Measurements from ENCODE around the gene L1TD1. TPM values are rescaled to one million over a fixed set of nuclear protein-coding genes. Genes with fewer than 3 reads are reported as not detected.
"Not testable (repeated sequence)": the region's sequence is repeated elsewhere in the genome, so short reads cannot be mapped to it uniquely, and the experiment has no call there.

L1TD1 gene
- total and polyA plus RNA-seq, 4 experiments from 2014 or later = not detected

- intact Hi-C loops (cut with micrococcal nuclease) = no loop called here
- DNase-seq = no peak
- Mint-ChIP-seq H3K27me3 (peaks cover 8 to 20% of the 10 kb centered on the region in 2 donors), H3K4me1 (no peaks in the 10 kb centered on the region), H3K4me3 (no peak overlapping the region), H3K9me3 (no peaks in the 10 kb centered on the region), H3K36me3 (no peaks in the 10 kb centered on the region), H3K27ac (no peak overlapping the region)
- H3K4me3 ChIP-seq (ENCODE audit: low read length in 2 of 2) = no peak overlapping the region
- POLR2A ChIA-PET (ENCODE audit: partially characterized antibody) = no interaction called here
- no peak overlapping the region for H3K27ac ChIP-seq (ENCODE audit: low read depth, low read length)
- H3K27me3 ChIP-seq (ENCODE audit: insufficient read depth, low read length) = no peaks in the 10 kb centered on the region
- no peaks in the 10 kb centered on the region for H3K36me3 ChIP-seq (ENCODE audit: insufficient read depth, low read length)
- no peaks in the 10 kb centered on the region for H3K9me3 ChIP-seq (ENCODE audit: control insufficient read depth in 1 of 2, low read length in 2 of 2)
- no peaks in the 10 kb centered on the region for H3K4me1 ChIP-seq (ENCODE audit: insufficient read depth, low read length)
- CTCF ChIA-PET (ENCODE audit: partially characterized antibody) = no interaction called here
Measured at GRCh38 chr1:62234688-62235087, 40.0 kb downstream of the L1TD1 start.

DNA sequence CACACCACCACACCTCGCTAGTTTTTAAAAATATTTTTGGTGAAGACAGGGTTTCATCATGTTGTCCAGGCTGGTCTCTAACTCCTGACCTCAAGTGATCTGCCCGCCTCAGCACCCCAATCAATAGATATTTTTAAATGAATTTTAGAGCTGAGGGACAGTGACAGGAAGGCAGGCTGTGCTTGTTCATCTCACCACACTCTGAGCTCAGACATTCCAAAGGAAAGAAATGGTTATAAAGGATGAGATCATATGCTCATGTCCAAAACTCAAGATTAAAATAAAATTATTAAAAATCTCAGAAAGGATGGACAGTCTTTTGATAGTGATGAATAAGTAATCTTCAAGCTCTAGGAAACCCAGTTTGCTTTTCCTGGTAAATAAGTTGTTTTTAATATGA lies 40.9 kb downstream of the L1TD1 start:
- Mint-ChIP-seq H3K27ac (no peak overlapping the region), H3K9me3 (no peaks in the 10 kb centered on the region), H3K36me3 (no peaks in the 10 kb centered on the region), H3K27me3 (peaks cover 7 to 20% of the 10 kb centered on the region in 2 donors), H3K4me1 (no peaks in the 10 kb centered on the region), H3K4me3 (no peak overlapping the region)
- ChIA-PET POLR2A (ENCODE audit: partially characterized antibody) (no interaction called here), CTCF (ENCODE audit: partially characterized antibody) (no interaction called here)
- no peaks in the 10 kb centered on the region for H3K9me3 ChIP-seq (ENCODE audit: control insufficient read depth in 1 of 2, low read length in 2 of 2)
- H3K27ac ChIP-seq (ENCODE audit: low read depth, low read length) = no peak overlapping the region
- no peak overlapping the region for H3K4me3 ChIP-seq (ENCODE audit: low read length in 2 of 2)
- no peaks in the 10 kb centered on the region for H3K36me3 ChIP-seq (ENCODE audit: insufficient read depth, low read length)
- DNase-seq = no peak
- no peaks in the 10 kb centered on the region for H3K27me3 ChIP-seq (ENCODE audit: insufficient read depth, low read length)
- intact Hi-C loops (cut with micrococcal nuclease) = no loop called here
- H3K4me1 ChIP-seq (ENCODE audit: insufficient read depth, low read length) = no peaks in the 10 kb centered on the region

GRCh38 chr1:62237361-62237760 lies 42.7 kb downstream of the L1TD1 start:
- no peak for DNase-seq
- Mint-ChIP-seq H3K4me1 (no peaks in the 10 kb centered on the region), H3K4me3 (no peak overlapping the region), H3K27me3 (peaks cover 4 to 13% of the 10 kb centered on the region in 2 donors), H3K27ac (no peak overlapping the region), H3K9me3 (no peaks in the 10 kb centered on the region), H3K36me3 (no peaks in the 10 kb centered on the region)
- Histone ChIP-seq H3K9me3 (ENCODE audit: control insufficient read depth in 1 of 2, low read length in 2 of 2) (no peaks in the 10 kb centered on the region), H3K27me3 (ENCODE audit: insufficient read depth, low read length) (no peaks in the 10 kb centered on the region), H3K4me3 (ENCODE audit: low read length in 2 of 2) (no peak overlapping the region), H3K27ac (ENCODE audit: low read depth, low read length) (no peak overlapping the region), H3K36me3 (ENCODE audit: insufficient read depth, low read length) (no peaks in the 10 kb centered on the region), H3K4me1 (ENCODE audit: insufficient read depth, low read length) (no peaks in the 10 kb centered on the region)
- ChIA-PET CTCF (ENCODE audit: partially characterized antibody) (no interaction called here), POLR2A (ENCODE audit: partially characterized antibody) (no interaction called here)
- intact Hi-C loops (cut with micrococcal nuclease) = no loop called here

DNA sequence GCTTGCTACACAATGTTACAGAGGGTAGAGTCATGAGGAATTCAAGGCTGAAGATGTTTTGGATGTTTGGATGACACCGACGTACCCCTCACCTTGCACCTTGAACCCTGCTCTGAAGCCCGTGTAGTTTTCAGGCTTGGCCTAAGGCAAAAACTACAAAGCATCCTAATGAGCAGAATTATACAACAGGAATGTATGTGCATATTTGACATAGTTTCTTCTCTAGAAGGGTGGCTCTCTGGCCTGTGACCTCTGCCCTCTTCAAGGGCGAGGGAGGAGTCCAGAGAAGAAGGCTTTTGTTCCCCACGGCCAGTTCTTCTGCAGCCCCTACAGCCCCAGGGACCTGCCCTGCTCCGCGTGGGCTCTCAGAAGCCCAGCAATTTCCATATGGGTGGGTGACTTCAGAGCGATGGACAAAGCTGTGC lies 43.3 kb downstream of the L1TD1 start:
- H3K27me3 Mint-ChIP-seq = peaks cover 4 to 10% of the 10 kb centered on the region in 2 donors
- no peak for DNase-seq
- ChIA-PET CTCF (ENCODE audit: partially characterized antibody) (no interaction called here), POLR2A (ENCODE audit: partially characterized antibody) (no interaction called here)
- Histone ChIP-seq H3K27me3 (ENCODE audit: insufficient read depth, low read length) (no peaks in the 10 kb centered on the region), H3K36me3 (ENCODE audit: insufficient read depth, low read length) (no peaks in the 10 kb centered on the region), H3K27ac (ENCODE audit: low read depth, low read length) (no peak overlapping the region), H3K4me1 (ENCODE audit: insufficient read depth, low read length) (no peaks in the 10 kb centered on the region), H3K4me3 (ENCODE audit: low read length in 2 of 2) (no peak overlapping the region), H3K9me3 (ENCODE audit: control insufficient read depth in 1 of 2, low read length in 2 of 2) (no peaks in the 10 kb centered on the region)
- no peak overlapping the region for H3K27ac Mint-ChIP-seq
- H3K4me3 Mint-ChIP-seq = no peak overlapping the region
- H3K4me1 Mint-ChIP-seq = no peaks in the 10 kb centered on the region
- intact Hi-C loops (cut with micrococcal nuclease) = no loop called here
- H3K36me3 Mint-ChIP-seq = no peaks in the 10 kb centered on the region
- no peaks in the 10 kb centered on the region for H3K9me3 Mint-ChIP-seq

- Mint-ChIP-seq H3K27me3 (peaks cover 4 to 7% of the 10 kb centered on the region in 2 donors), H3K36me3 (no peaks in the 10 kb centered on the region), H3K4me3 (no peak overlapping the region), H3K4me1 (no peaks in the 10 kb centered on the region), H3K9me3 (no peaks in the 10 kb centered on the region), H3K27ac (no peak overlapping the region)
- Histone ChIP-seq H3K36me3 (ENCODE audit: insufficient read depth, low read length) (no peaks in the 10 kb centered on the region), H3K4me3 (ENCODE audit: low read length in 2 of 2) (no peak overlapping the region), H3K4me1 (ENCODE audit: insufficient read depth, low read length) (no peaks in the 10 kb centered on the region), H3K27me3 (ENCODE audit: insufficient read depth, low read length) (no peaks in the 10 kb centered on the region), H3K9me3 (ENCODE audit: control insufficient read depth in 1 of 2, low read length in 2 of 2) (no peaks in the 10 kb centered on the region), H3K27ac (ENCODE audit: low read depth, low read length) (no peak overlapping the region)
- POLR2A ChIA-PET (ENCODE audit: partially characterized antibody) = no interaction called here
- intact Hi-C loops (cut with micrococcal nuclease) = no loop called here
- CTCF ChIA-PET (ENCODE audit: partially characterized antibody) = no interaction called here
- DNase-seq = no peak
Measured at GRCh38 chr1:62238507-62238906, 43.9 kb downstream of the L1TD1 start.

DNA sequence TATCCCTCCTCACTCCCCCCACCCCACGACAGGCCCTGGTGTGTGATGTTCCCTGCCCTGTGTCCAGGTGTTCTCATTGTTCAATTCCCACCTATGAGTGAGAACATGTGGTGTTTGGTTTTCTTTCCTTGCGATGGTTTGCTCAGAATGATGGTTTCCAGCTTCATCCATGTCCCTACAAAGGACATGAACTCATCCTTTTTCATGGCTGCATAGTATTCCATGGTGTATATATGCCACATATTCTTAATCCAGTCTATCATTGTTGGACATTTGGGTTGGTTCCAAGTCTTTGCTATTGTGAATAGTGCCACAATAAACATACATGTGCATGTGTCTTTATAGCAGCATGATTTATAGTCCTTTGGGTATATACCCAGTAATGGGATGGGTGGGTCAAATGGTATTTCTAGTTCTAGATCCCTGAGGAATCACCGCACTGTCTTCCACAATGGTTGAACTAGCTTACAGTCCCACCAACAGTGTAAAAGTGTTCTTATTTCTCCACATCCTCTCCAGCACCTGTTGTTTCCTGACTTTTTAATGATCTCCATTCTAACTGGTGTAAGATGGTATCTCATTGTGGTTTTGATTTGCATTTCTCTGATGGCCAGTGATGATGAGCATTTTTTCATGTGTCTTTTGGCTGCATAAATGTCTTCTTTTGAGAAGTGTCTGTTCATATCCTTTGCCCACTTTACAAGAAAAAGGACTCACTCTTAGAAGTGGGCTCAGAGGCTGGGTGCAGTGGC lies 45.2 kb downstream of the L1TD1 start:
- H3K36me3 Mint-ChIP-seq; CTCF ChIA-PET (ENCODE audit: partially characterized antibody); H3K27ac Mint-ChIP-seq; intact Hi-C loops (cut with micrococcal nuclease); H3K4me3 ChIP-seq (ENCODE audit: low read length in 2 of 2); H3K9me3 ChIP-seq (ENCODE audit: control insufficient read depth in 1 of 2, low read length in 2 of 2); DNase-seq; H3K27me3 ChIP-seq (ENCODE audit: insufficient read depth, low read length); H3K9me3 Mint-ChIP-seq; H3K27me3 Mint-ChIP-seq; H3K4me1 ChIP-seq (ENCODE audit: insufficient read depth, low read length); H3K27ac ChIP-seq (ENCODE audit: low read depth, low read length); H3K4me3 Mint-ChIP-seq; H3K4me1 Mint-ChIP-seq; POLR2A ChIA-PET (ENCODE audit: partially characterized antibody); H3K36me3 ChIP-seq (ENCODE audit: insufficient read depth, low read length): not testable (repeated sequence)

DNA sequence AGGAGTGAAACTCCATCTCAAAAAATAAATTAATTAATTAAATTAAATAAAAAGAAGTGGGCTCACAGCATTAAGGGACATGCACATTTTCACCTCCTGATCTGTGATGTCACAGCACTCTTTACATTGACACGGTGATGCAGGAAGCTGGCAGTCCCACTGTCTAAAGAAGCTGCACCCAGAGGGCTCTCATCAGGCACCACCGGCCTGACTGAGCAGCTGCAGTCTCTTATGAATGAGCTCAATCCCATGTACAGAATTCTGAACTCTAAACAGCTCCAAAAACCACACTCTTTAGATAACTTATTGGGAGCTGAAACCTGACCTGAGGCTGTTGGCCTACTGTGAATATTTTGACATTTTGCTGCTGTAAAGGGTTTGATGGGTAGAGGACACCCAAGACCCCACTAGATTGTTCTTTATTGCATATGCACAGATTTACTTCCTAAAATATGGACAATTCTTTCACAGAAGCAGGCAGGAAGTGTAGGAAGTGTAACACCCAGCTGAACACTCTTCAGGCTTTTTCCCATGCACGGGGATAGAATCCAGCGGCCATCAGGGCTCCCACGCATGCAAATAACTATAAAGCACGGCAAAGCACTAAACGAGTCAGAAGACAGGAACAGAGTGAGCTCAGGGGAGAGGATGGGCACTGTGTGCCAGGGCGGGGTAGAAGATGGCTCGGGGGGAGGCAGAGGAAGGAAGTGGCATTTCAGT lies 46.2 kb downstream of the L1TD1 start:
- H3K4me1 Mint-ChIP-seq = no peaks in the 10 kb centered on the region
- intact Hi-C loops (cut with micrococcal nuclease) = no loop called here
- no peaks in the 10 kb centered on the region for H3K9me3 Mint-ChIP-seq
- Histone ChIP-seq H3K4me1 (ENCODE audit: insufficient read depth, low read length) (no peaks in the 10 kb centered on the region), H3K9me3 (ENCODE audit: control insufficient read depth in 1 of 2, low read length in 2 of 2) (no peaks in the 10 kb centered on the region), H3K27ac (ENCODE audit: low read depth, low read length) (no peak overlapping the region), H3K4me3 (ENCODE audit: low read length in 2 of 2) (no peak overlapping the region), H3K36me3 (ENCODE audit: insufficient read depth, low read length) (no peaks in the 10 kb centered on the region), H3K27me3 (ENCODE audit: insufficient read depth, low read length) (no peaks in the 10 kb centered on the region)
- no peaks in the 10 kb centered on the region for H3K36me3 Mint-ChIP-seq
- H3K27me3 Mint-ChIP-seq = peaks cover 2 to 5% of the 10 kb centered on the region in 2 donors
- DNase-seq = no peak
- POLR2A ChIA-PET (ENCODE audit: partially characterized antibody) = no interaction called here
- H3K4me3 Mint-ChIP-seq = no peak overlapping the region
- H3K27ac Mint-ChIP-seq = peak overlapping the region in 1 of 7 donors; percentile 60
- CTCF ChIA-PET (ENCODE audit: partially characterized antibody) = no interaction called here

Measured in CD4-positive, alpha-beta memory T cell (primary cell).